ENCODE data around the gene IL17RE. TPM values are rescaled to one million over a fixed set of nuclear protein-coding genes. Genes with fewer than 3 reads are reported as not detected.
"Not testable (repeated sequence)": the region's sequence is repeated elsewhere in the genome, so short reads cannot be mapped to it uniquely, and the experiment has no call there.

IL17RE gene
- polyA plus RNA-seq, 3 donors: 0.27 TPM; not detected in 2

DNA sequence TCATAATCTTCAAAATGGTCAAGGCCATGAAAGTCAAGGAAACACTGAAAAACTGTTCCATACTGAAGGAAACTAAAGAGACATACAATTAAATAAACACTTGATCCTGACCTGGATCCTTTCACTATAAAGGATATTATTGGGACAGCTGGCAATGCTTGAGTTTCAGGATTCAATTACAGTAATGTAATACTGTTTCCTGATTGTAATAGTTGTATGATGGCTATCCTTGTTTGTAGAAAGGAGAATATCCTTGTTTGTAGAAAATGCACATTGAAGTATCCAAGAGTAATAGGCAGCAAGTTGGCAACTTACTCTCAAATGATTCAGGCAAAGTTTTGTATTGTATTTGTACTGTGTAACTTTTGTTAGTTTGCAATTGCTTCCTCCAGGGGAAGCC is 27.2 kb upstream of the IL17RE start:
- Histone ChIP-seq H3K27ac (ENCODE audit: low read depth in 1 of 2, low read length in 2 of 2) (no peak overlapping the region), H3K4me1 (ENCODE audit: control insufficient read depth in 1 of 2, insufficient read depth in 2 of 2, low read length in 2 of 2) (no peaks in the 10 kb centered on the region), H3K79me2 (ENCODE audit: insufficient read depth, low read length) (no peaks in the 10 kb centered on the region), H2AFZ (ENCODE audit: insufficient read depth, low read depth, low read length, poor library complexity, severe bottlenecking) (no peak overlapping the region), H3K9me3 (replicated peaks in 1 of 2; ENCODE audit: control insufficient read depth in 1 of 2, insufficient read depth in 1 of 2, low read length in 2 of 2) (no peaks in the 10 kb centered on the region), H4K20me1 (ENCODE audit: insufficient read depth, low read length) (no peaks in the 10 kb centered on the region), H3K4me3 (replicated peaks in 1 of 3; ENCODE audit: low read depth in 2 of 3, low read length in 3 of 3) (no peak overlapping the region), H3K27me3 (ENCODE audit: control insufficient read depth in 2 of 2, insufficient read depth in 2 of 2, low read length in 2 of 2) (no peaks in the 10 kb centered on the region), H3K4me2 (replicated peaks; ENCODE audit: extremely low read depth, low read length, poor library complexity, severe bottlenecking) (no peak overlapping the region), H3K36me3 (replicated peaks in 1 of 2; ENCODE audit: control insufficient read depth in 1 of 2, insufficient read depth in 2 of 2, low read length in 2 of 2) (no peaks in the 10 kb centered on the region), H3K9ac (ENCODE audit: insufficient read depth, low read length, poor library complexity, severe bottlenecking) (no peak overlapping the region)
- no peaks in the 10 kb centered on the region for H3K4me1 Mint-ChIP-seq
- TF ChIP-seq, protein P1, sequence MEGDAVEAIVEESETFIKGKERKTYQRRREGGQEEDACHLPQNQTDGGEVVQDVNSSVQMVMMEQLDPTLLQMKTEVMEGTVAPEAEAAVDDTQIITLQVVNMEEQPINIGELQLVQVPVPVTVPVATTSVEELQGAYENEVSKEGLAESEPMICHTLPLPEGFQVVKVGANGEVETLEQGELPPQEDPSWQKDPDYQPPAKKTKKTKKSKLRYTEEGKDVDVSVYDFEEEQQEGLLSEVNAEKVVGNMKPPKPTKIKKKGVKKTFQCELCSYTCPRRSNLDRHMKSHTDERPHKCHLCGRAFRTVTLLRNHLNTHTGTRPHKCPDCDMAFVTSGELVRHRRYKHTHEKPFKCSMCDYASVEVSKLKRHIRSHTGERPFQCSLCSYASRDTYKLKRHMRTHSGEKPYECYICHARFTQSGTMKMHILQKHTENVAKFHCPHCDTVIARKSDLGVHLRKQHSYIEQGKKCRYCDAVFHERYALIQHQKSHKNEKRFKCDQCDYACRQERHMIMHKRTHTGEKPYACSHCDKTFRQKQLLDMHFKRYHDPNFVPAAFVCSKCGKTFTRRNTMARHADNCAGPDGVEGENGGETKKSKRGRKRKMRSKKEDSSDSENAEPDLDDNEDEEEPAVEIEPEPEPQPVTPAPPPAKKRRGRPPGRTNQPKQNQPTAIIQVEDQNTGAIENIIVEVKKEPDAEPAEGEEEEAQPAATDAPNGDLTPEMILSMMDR (IDR thresholded peaks at IDR 0.05): no peak
- H3K27ac Mint-ChIP-seq: no peak overlapping the region
- H3K4me3 Mint-ChIP-seq: no peak overlapping the region
- intact Hi-C loops (cut with micrococcal nuclease): no loop called here
- no peaks in the 10 kb centered on the region for H3K36me3 Mint-ChIP-seq
- DNase-seq: no peak
- peaks cover 0 to 3% (median 1%) of the 10 kb centered on the region in 3 donors for H3K27me3 Mint-ChIP-seq (ENCODE audit: low read depth in 3 of 3)
- peaks cover 0 to 1% (median 0%) of the 10 kb centered on the region in 7 donors for H3K9me3 Mint-ChIP-seq

DNA sequence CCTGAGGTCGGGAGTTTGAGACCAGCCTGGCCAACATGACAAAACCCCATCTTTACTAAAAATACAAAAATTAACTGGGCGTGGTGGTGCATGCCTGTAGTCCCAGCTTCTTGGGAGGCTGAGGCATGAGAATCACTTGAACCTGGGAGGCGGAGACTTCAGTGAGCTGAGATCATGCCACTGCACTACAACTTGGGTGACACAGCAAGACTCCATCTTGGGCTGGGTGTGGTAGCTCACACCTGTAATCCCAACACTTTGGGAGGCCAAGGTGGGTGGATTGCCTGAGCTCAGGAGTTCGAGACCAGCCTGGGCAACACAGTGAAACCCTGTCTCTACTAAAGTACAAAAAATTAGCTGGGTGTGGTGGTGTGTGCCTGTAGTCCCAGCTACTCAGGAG is 26.4 kb upstream of the IL17RE start:
- not testable (repeated sequence) for H3K9me3 Mint-ChIP-seq; H3K4me3 ChIP-seq (replicated peaks in 1 of 3; ENCODE audit: low read depth in 2 of 3, low read length in 3 of 3)

More for the DNA sequence above, 26.4 kb upstream of the IL17RE start:
- H3K27me3 Mint-ChIP-seq (ENCODE audit: low read depth in 3 of 3); H3K79me2 ChIP-seq (ENCODE audit: insufficient read depth, low read length); H3K9me3 ChIP-seq (replicated peaks in 1 of 2; ENCODE audit: control insufficient read depth in 1 of 2, insufficient read depth in 1 of 2, low read length in 2 of 2); H3K9ac ChIP-seq (ENCODE audit: insufficient read depth, low read length, poor library complexity, severe bottlenecking); H3K27ac ChIP-seq (ENCODE audit: low read depth in 1 of 2, low read length in 2 of 2); DNase-seq; H3K4me1 ChIP-seq (ENCODE audit: control insufficient read depth in 1 of 2, insufficient read depth in 2 of 2, low read length in 2 of 2); H3K27me3 ChIP-seq (ENCODE audit: control insufficient read depth in 2 of 2, insufficient read depth in 2 of 2, low read length in 2 of 2); H2AFZ ChIP-seq (ENCODE audit: insufficient read depth, low read depth, low read length, poor library complexity, severe bottlenecking); H3K4me3 Mint-ChIP-seq; H4K20me1 ChIP-seq (ENCODE audit: insufficient read depth, low read length); H3K27ac Mint-ChIP-seq; H3K36me3 ChIP-seq (replicated peaks in 1 of 2; ENCODE audit: control insufficient read depth in 1 of 2, insufficient read depth in 2 of 2, low read length in 2 of 2); H3K4me1 Mint-ChIP-seq; intact Hi-C loops (cut with micrococcal nuclease); H3K36me3 Mint-ChIP-seq; H3K4me2 ChIP-seq (replicated peaks; ENCODE audit: extremely low read depth, low read length, poor library complexity, severe bottlenecking): not testable (repeated sequence)
- 100% methylated on average over 2 of the region's 4 CpGs for WGBS (ENCODE audit: insufficient coverage)
